Measurements from ENCODE around the gene MCHR1.

DNA sequence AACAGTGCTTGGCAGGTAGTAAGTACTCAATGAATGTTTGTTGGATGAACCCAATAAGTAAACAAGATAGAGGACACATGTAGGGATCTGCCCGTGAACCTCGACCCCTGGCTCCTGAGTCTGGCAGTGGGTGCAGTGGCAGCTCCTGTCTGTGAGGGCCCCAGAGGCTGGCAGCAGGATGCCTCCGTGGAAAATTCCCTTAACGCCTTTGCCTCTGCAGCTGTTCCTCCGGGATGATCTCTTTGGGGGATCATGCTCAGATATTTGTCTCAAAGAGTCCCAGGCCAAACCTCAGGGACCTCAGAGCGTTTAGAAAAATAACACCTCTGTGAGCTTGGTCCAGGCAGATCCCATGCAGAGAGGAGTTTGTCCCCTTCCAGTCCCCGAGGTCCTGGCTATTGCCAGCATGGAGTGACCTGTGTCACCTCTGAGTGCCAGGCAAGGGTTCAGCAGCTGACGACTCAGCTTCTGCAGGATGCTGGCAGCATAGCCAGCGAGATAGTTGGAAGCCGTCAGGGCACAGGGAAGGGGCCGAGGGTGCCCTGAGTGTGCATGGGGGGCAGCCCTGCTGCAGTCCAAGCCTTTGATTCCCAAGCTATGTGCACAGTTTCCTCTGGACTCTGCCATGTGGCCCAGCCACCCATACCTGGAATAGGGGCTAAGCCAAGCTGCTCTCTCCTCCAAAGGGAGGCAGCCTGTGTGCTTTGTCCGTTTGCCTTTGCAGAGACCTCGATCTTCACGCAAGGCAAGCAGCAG lies 613 bp upstream of the MCHR1 start:
- TF ChIP-seq, protein P1, sequence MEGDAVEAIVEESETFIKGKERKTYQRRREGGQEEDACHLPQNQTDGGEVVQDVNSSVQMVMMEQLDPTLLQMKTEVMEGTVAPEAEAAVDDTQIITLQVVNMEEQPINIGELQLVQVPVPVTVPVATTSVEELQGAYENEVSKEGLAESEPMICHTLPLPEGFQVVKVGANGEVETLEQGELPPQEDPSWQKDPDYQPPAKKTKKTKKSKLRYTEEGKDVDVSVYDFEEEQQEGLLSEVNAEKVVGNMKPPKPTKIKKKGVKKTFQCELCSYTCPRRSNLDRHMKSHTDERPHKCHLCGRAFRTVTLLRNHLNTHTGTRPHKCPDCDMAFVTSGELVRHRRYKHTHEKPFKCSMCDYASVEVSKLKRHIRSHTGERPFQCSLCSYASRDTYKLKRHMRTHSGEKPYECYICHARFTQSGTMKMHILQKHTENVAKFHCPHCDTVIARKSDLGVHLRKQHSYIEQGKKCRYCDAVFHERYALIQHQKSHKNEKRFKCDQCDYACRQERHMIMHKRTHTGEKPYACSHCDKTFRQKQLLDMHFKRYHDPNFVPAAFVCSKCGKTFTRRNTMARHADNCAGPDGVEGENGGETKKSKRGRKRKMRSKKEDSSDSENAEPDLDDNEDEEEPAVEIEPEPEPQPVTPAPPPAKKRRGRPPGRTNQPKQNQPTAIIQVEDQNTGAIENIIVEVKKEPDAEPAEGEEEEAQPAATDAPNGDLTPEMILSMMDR (conservative IDR thresholded peaks at IDR 0.05) = no peak
- no peak for TF ChIP-seq ZFX (IDR thresholded peaks at IDR 0.05)
